ENCODE measurements around the gene CFAP46. TPM values are rescaled to one million over a fixed set of nuclear protein-coding genes. Genes with fewer than 3 reads are reported as not detected.

Gene CFAP46
- total RNA-seq, 4 donors from 2014 or later = 0.29 to 9.0 (median 2.7) TPM

- H3K9me3 ChIP-seq = no peaks in the 10 kb centered on the region
- H3K27ac ChIP-seq = no peak overlapping the region
- H3K4me1 ChIP-seq = no peaks in the 10 kb centered on the region
- no peak overlapping the region for H3K4me3 ChIP-seq
- TF ChIP-seq POLR2A (IDR thresholded peaks at IDR 0.05) = no peak
- no peak for TF ChIP-seq CTCF (IDR thresholded peaks at IDR 0.05)
- H3K36me3 ChIP-seq = no peaks in the 10 kb centered on the region
- DNase-seq = peak in 1 of 2 donors; percentile 3
- no peaks in the 10 kb centered on the region for H3K27me3 ChIP-seq
- intact Hi-C loops (cut with DNase I; ENCODE audit: low total_unique reads) = no loop called here
Measured at GRCh38 chr10:132870426-132870825, 71.9 kb downstream of the CFAP46 start.

GRCh38 chr10:132869621-132870020 lies 72.7 kb downstream of the CFAP46 start:
- intact Hi-C loops (cut with DNase I; ENCODE audit: low total_unique reads) = no loop called here
- H3K36me3 ChIP-seq = no peaks in the 10 kb centered on the region
- H3K4me3 ChIP-seq = no peak overlapping the region
- no peaks in the 10 kb centered on the region for H3K9me3 ChIP-seq
- H3K27ac ChIP-seq = no peak overlapping the region
- H3K4me1 ChIP-seq = no peaks in the 10 kb centered on the region
- no peaks in the 10 kb centered on the region for H3K27me3 ChIP-seq
- DNase-seq = peak; percentile 3
- TF ChIP-seq CTCF (IDR thresholded peaks at IDR 0.05) (no peak), POLR2A (IDR thresholded peaks at IDR 0.05) (no peak)

GRCh38 chr10:132868995-132869394 lies 73.4 kb downstream of the CFAP46 start:
- TF ChIP-seq CTCF (IDR thresholded peaks at IDR 0.05) (no peak), POLR2A (IDR thresholded peaks at IDR 0.05) (no peak)
- no peak overlapping the region for H3K4me3 ChIP-seq
- H3K36me3 ChIP-seq = no peaks in the 10 kb centered on the region
- intact Hi-C loops (cut with DNase I; ENCODE audit: low total_unique reads) = no loop called here
- H3K27ac ChIP-seq = no peak overlapping the region
- peak in 1 of 2 donors; percentile 3 for DNase-seq
- H3K9me3 ChIP-seq = no peaks in the 10 kb centered on the region
- no peaks in the 10 kb centered on the region for H3K4me1 ChIP-seq
- H3K27me3 ChIP-seq = no peaks in the 10 kb centered on the region

GRCh38 chr10:132867801-132868644 lies 74.3 kb downstream of the CFAP46 start:
- Histone ChIP-seq H3K27me3 (no peaks in the 10 kb centered on the region), H3K4me3 (no peak overlapping the region), H3K4me1 (no peaks in the 10 kb centered on the region), H3K27ac (no peak overlapping the region), H3K36me3 (no peaks in the 10 kb centered on the region), H3K9me3 (no peaks in the 10 kb centered on the region)
- intact Hi-C loops (cut with DNase I; ENCODE audit: low total_unique reads) = no loop called here
- DNase-seq = peak in 1 of 2 donors; percentile 10
- TF ChIP-seq CTCF (IDR thresholded peaks at IDR 0.05) (no peak), POLR2A (IDR thresholded peaks at IDR 0.05) (no peak)

GRCh38 chr10:132866601-132867381 lies 75.6 kb downstream of the CFAP46 start:
- no peak overlapping the region for H3K27ac ChIP-seq
- H3K27me3 ChIP-seq = no peaks in the 10 kb centered on the region
- peak in 1 of 2 donors; percentile 5 for DNase-seq
- no peak overlapping the region for H3K4me3 ChIP-seq
- no peaks in the 10 kb centered on the region for H3K4me1 ChIP-seq
- TF ChIP-seq POLR2A (IDR thresholded peaks at IDR 0.05) (no peak), CTCF (IDR thresholded peaks at IDR 0.05) (no peak)
- no peaks in the 10 kb centered on the region for H3K9me3 ChIP-seq
- intact Hi-C loops (cut with DNase I; ENCODE audit: low total_unique reads) = no loop called here
- H3K36me3 ChIP-seq = no peaks in the 10 kb centered on the region

All from uterus (tissue), 4 donors.